Measurements from ENCODE around the gene SASH1.

Gene SASH1

DNA sequence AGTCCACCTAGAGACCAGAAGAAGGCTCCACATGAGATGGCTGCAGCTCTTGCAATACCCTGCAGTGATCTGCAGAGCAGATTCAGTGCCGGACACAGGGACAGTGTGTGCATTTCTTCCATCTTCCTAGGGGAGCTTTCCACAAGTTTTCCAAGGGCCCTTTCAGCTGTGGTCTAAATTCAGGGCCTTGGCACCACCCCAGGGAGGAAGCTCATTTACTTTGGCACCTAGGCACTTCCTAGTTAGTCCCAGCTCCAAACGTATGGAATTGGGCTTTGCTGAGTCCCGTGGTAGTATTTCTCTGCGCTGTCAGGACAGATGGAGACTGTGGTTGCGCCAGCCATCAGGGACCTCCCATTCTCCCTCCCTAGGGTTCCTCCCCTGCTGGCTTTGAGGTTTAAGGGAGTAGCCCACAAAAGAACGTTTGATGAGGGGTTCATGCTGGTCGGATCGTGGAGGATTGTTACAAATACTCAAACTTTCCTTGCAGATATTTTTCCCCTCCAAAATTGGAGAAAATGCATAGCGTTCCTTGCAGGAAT lies 221.9 kb downstream of the SASH1 start:
- DNase-seq (ENCODE audit: low read depth): no peak
- Histone ChIP-seq H3K4me1 (ENCODE audit: control insufficient read depth, insufficient read depth, low read length) (peaks cover 21% of the 10 kb centered on the region), H3K9ac (ENCODE audit: low read length) (no peak overlapping the region), H3K4me3 (ENCODE audit: low read length) (no peak overlapping the region), H3K36me3 (ENCODE audit: control insufficient read depth, insufficient read depth, low read length, severe bottlenecking) (no peaks in the 10 kb centered on the region), H3K9me3 (ENCODE audit: control insufficient read depth, low read length) (no peaks in the 10 kb centered on the region), H3K27me3 (replicated peaks; ENCODE audit: control insufficient read depth, insufficient read depth, low read length) (no peaks in the 10 kb centered on the region)

DNA sequence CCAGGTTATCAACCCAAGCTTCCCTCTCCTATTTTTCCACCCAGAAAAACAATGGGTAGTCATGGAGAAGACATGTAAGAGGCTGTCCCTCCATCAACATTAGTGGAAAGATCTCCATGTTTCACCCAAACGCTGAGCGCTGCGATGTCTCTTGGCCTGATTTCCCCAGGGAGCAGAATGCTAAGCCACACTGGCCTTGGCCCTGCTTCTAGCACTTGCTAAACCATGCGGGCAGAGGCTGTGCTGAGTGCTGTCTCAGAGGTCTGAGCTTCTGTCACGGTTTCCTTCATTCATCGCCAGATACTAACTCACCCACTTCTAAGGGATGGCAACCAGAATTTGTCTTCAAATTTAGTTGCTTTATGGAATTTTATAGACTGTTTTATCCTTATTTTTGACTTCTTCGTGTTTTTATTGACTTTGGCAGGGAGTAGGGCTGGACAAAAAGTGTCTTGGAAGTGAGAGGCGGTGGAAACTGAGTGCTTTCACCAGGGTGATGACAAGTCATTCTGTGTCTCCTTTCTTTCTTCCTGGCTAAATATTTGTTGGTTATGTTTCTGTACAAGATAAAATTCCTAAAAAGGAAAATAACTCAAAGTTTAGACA lies 222.8 kb downstream of the SASH1 start:
- Histone ChIP-seq H3K4me1 (ENCODE audit: control insufficient read depth, insufficient read depth, low read length) (peaks cover 18% of the 10 kb centered on the region), H3K36me3 (ENCODE audit: control insufficient read depth, insufficient read depth, low read length, severe bottlenecking) (no peaks in the 10 kb centered on the region), H3K9ac (ENCODE audit: low read length) (no peak overlapping the region), H3K27me3 (replicated peaks; ENCODE audit: control insufficient read depth, insufficient read depth, low read length) (no peaks in the 10 kb centered on the region), H3K9me3 (ENCODE audit: control insufficient read depth, low read length) (no peaks in the 10 kb centered on the region), H3K4me3 (ENCODE audit: low read length) (peak overlapping the region; percentile 38)
- no peak for DNase-seq (ENCODE audit: low read depth)

DNA sequence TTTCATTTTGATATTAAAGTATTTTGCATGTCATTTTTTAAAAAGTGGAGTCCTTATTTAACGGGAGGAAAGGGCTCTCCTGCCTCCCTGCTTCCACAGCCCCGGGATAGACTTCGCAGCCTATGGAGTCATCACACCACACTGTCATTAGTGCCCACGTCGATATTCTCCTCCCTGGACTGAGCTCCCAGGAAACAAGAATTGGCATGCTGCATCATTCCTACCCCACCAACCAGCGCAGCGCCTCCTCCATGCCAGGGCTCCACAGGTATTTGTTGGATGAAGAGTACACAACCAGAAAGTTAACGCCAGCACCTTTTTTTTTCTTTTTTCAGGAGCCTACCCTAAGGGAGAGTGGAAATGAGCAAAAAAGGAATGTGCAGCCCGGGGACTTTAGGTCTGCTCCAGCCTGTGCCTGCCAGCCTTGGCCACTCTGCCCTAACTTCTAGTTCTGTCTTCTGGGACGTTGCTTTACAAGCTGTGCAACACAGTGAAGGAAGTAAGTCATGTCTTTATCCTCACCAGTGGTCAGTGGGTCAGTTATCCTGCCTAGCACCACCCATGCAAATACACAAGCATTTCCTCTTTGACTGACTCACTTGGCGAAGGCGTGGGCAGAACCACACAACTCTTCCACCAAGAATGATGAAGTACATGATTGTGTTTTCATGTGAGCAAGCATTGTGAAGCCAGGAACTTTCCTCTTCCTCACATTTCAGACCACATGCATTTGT lies 223.5 kb downstream of the SASH1 start:
- Histone ChIP-seq H3K27me3 (replicated peaks; ENCODE audit: control insufficient read depth, insufficient read depth, low read length) (no peaks in the 10 kb centered on the region), H3K4me3 (ENCODE audit: low read length) (peak overlapping the region; percentile 38), H3K9ac (ENCODE audit: low read length) (no peak overlapping the region), H3K36me3 (ENCODE audit: control insufficient read depth, insufficient read depth, low read length, severe bottlenecking) (no peaks in the 10 kb centered on the region), H3K4me1 (ENCODE audit: control insufficient read depth, insufficient read depth, low read length) (peaks cover 18% of the 10 kb centered on the region), H3K9me3 (ENCODE audit: control insufficient read depth, low read length) (no peaks in the 10 kb centered on the region)
- peak; percentile 77 for DNase-seq (ENCODE audit: low read depth)

DNA sequence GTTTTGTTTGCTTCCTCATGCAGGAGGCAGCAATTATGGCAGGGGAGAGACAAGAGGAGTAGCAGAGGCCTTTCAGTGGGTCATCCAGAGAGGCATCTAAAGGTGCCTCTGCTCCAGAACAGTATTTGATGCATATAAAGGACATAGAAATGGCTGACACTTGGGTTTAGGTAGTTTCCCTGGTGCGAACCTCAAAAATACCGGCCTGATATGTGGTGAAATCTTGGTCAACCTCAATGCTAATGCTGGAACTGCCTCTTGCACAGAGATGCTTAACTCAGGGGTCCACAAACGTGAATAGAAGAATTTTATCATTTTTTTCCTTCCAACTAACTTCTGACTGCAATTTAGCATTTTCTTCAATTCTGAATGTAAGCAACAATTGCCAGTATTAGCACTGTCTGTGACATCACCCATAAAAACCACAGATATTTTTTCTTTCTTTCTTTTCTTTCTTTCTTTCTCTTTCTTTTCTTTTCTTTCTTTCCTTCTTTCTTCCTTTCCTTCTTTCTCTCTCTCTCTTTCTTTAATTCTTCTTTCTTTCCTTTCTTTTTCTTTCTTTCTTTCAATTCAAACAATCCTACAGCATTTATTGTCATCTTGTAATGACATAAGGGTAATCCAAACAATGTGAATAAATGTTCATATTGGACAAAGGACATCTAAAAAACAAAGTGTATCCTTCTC lies 224.2 kb downstream of the SASH1 start:
- DNase-seq (ENCODE audit: low read depth): no peak
- Histone ChIP-seq H3K9me3 (ENCODE audit: control insufficient read depth, low read length) (no peaks in the 10 kb centered on the region), H3K4me3 (ENCODE audit: low read length) (no peak overlapping the region), H3K9ac (ENCODE audit: low read length) (no peak overlapping the region), H3K27me3 (replicated peaks; ENCODE audit: control insufficient read depth, insufficient read depth, low read length) (no peaks in the 10 kb centered on the region), H3K4me1 (ENCODE audit: control insufficient read depth, insufficient read depth, low read length) (peaks cover 18% of the 10 kb centered on the region), H3K36me3 (ENCODE audit: control insufficient read depth, insufficient read depth, low read length, severe bottlenecking) (no peaks in the 10 kb centered on the region)

DNA sequence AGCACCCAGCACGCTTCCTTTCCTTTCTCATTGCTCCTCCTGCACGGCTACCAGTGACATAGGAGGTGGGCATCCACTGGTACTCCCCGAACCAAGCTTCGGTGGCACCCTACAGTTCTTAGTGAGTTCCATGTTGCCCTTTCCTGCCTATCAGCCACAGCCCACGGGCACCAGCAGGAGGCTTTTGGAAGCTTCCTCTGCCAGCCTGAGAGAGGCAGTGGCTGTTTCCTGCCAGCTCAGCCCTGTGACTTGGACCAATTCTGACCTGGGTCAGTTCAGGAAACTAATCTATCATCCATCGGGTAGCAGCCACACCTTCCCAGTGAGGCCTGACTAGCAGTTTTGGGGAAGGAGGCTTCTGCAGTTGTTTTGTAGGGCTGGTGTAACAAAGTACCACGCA lies 227.8 kb downstream of the SASH1 start:
- H3K4me3 ChIP-seq (ENCODE audit: low read length): no peak overlapping the region
- no peak overlapping the region for H3K9ac ChIP-seq (ENCODE audit: low read length)
- H3K27me3 ChIP-seq (replicated peaks; ENCODE audit: control insufficient read depth, insufficient read depth, low read length): no peaks in the 10 kb centered on the region
- DNase-seq (ENCODE audit: low read depth): no peak
- H3K36me3 ChIP-seq (ENCODE audit: control insufficient read depth, insufficient read depth, low read length, severe bottlenecking): no peaks in the 10 kb centered on the region
- H3K4me1 ChIP-seq (ENCODE audit: control insufficient read depth, insufficient read depth, low read length): peaks cover 14% of the 10 kb centered on the region
- no peaks in the 10 kb centered on the region for H3K9me3 ChIP-seq (ENCODE audit: control insufficient read depth, low read length)

DNA sequence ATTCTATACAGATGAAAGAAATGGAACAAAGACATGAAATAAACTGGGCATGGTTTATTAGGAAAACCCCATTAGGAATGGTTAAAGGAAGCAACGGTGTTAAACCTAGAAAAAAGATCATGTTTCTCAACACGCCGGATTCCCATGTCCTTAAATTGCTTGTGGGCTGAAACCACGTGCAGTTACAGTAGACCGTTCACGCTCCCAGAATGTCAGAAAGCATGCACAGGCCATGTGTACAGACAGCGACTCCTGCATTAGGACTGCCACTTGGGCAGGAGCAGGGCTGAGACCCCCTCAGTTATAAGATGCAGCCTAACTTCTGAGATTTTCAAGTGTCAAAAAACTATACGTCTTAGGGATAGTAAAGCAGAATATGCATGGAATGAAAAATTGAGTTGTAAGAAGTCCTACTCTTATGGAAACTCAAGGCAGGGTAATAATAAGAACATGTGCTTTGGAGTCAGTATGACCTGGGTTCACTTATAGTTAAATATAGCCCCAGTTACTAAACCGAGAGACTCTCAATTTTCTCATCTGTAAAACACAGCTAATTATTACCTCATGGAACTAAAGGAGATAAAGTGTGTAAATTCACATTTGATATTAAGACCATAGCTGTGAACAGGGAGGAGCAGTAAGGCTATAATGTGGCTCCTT lies 230.2 kb downstream of the SASH1 start:
- no peaks in the 10 kb centered on the region for H3K4me1 ChIP-seq (ENCODE audit: control insufficient read depth, insufficient read depth, low read length)
- H3K9ac ChIP-seq (ENCODE audit: low read length): no peak overlapping the region
- H3K9me3 ChIP-seq (ENCODE audit: control insufficient read depth, low read length): no peaks in the 10 kb centered on the region
- H3K4me3 ChIP-seq (ENCODE audit: low read length): no peak overlapping the region
- no peaks in the 10 kb centered on the region for H3K36me3 ChIP-seq (ENCODE audit: control insufficient read depth, insufficient read depth, low read length, severe bottlenecking)
- no peaks in the 10 kb centered on the region for H3K27me3 ChIP-seq (replicated peaks; ENCODE audit: control insufficient read depth, insufficient read depth, low read length)
- DNase-seq (ENCODE audit: low read depth): no peak

DNA sequence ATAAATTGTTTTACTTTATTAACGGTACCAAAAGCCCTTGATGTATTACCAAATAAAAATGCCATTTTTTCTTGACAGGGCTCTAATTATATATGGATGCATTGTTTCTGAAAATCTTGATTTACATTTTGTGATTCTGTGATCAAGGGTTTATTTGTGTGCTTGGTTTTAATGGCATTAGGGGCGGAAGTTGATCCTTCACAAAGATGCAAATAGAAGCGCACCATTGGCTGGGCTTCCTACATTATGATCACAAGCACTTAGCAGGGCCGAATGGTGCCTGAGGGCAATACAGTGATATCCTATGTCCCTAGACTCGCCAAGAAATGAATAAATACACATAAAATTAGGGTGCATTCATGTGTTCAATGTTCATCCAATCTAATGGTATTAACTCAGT lies 231.3 kb downstream of the SASH1 start:
- Histone ChIP-seq H3K9ac (ENCODE audit: low read length) (no peak overlapping the region), H3K4me1 (ENCODE audit: control insufficient read depth, insufficient read depth, low read length) (no peaks in the 10 kb centered on the region), H3K9me3 (ENCODE audit: control insufficient read depth, low read length) (no peaks in the 10 kb centered on the region), H3K27me3 (replicated peaks; ENCODE audit: control insufficient read depth, insufficient read depth, low read length) (no peaks in the 10 kb centered on the region), H3K36me3 (ENCODE audit: control insufficient read depth, insufficient read depth, low read length, severe bottlenecking) (no peaks in the 10 kb centered on the region), H3K4me3 (ENCODE audit: low read length) (no peak overlapping the region)
- no peak for DNase-seq (ENCODE audit: low read depth)

DNA sequence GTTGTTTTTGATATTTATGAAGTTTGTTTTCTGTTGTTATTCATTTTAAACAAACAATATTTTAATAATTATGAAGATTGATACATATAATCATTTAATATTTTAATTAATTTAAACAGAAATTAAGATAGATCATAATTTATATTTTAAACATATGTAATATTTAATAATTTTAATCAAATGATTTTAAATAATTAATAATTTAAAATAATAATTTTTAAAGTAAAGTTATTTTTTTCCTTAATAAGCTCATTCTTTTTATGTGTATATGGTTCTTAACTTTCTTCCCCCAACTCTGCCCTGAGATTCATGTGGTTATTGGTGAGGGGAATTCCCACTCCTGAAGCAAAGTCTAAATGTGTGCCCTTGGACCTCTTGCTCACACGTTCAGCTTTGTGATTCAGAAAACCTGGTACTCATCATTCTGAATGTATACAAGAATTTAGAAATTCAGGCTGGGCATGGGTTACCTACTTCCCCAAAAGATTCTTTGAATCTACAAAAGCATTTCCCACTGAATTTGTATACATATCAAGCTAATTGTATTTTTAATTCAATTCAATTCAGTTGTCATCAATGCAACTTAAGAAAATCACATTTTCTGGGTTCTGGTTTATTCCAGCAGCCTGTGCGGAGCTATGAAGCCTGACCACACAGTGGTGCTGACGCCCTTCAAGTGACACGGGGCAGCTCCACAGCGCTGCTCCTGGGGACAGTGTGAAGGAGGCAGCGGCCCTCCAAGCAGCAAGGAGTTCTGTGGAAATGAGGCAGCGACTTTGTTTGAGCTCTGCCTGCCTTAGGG lies 235.2 kb downstream of the SASH1 start:
- peak; percentile 92 for DNase-seq (ENCODE audit: low read depth)
- Histone ChIP-seq H3K4me1 (ENCODE audit: control insufficient read depth, insufficient read depth, low read length) (no peaks in the 10 kb centered on the region), H3K36me3 (ENCODE audit: control insufficient read depth, insufficient read depth, low read length, severe bottlenecking) (no peaks in the 10 kb centered on the region), H3K27me3 (replicated peaks; ENCODE audit: control insufficient read depth, insufficient read depth, low read length) (no peaks in the 10 kb centered on the region), H3K4me3 (ENCODE audit: low read length) (no peak overlapping the region), H3K9ac (ENCODE audit: low read length) (no peak overlapping the region), H3K9me3 (ENCODE audit: control insufficient read depth, low read length) (peaks cover under 1% of the 10 kb centered on the region)

DNA sequence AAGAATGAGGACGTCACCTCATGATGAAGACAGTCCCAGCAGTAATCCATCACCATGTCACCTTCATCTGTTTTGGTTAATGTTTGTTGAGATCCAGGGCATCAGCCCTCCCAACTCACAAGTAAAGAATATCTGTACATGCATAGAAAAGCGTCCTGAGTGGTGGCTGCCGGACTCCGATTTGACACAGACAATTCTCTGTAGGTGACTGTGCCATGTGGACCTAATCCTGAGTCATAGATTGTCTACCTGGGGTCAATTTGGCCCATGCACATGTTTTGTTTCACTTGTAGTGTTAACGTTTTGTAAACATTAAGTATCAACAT lies 235.8 kb downstream of the SASH1 start:
- no peaks in the 10 kb centered on the region for H3K36me3 ChIP-seq (ENCODE audit: control insufficient read depth, insufficient read depth, low read length, severe bottlenecking)
- no peaks in the 10 kb centered on the region for H3K27me3 ChIP-seq (replicated peaks; ENCODE audit: control insufficient read depth, insufficient read depth, low read length)
- peaks cover 5% of the 10 kb centered on the region for H3K9me3 ChIP-seq (ENCODE audit: control insufficient read depth, low read length)
- H3K4me3 ChIP-seq (ENCODE audit: low read length): no peak overlapping the region
- H3K4me1 ChIP-seq (ENCODE audit: control insufficient read depth, insufficient read depth, low read length): no peaks in the 10 kb centered on the region
- no peak overlapping the region for H3K9ac ChIP-seq (ENCODE audit: low read length)
- no peak for DNase-seq (ENCODE audit: low read depth)

DNA sequence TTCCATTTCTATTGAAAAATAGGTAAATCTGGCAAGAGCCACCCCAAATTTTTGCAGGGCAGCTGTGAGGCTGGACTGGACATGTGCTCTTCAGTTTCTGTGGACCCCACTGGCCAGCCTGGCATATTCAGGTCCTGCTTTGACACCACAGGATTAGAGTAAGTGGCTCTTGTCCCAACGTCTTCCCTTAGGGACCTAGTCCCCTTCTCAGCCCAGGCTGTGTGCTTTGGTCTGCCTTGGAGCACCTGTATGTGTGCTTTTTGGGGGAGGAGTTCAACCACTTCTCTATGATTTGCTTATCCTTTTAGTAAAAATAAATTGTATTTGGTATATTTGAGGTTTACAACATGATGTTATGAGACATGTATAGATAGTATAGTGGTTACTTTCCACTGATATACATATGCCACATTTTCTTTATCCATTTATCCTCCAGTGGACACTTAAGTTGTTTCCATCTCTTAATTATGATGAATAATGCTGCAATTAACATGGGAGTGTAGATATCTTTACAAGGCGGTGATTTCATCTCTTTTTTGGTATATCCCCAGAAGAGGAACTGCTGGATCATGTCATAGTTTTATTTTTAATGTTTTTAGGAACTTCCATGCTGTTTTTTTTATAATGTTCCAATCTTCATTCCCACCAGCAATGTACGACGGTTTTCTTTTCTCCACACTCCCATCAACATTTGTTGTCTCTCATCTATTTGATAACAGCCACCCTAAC lies 236.4 kb downstream of the SASH1 start:
- H3K4me3 ChIP-seq (ENCODE audit: low read length): no peak overlapping the region

More for the DNA sequence above, 236.4 kb downstream of the SASH1 start:
- DNase-seq (ENCODE audit: low read depth): no peak
- H3K27me3 ChIP-seq (replicated peaks; ENCODE audit: control insufficient read depth, insufficient read depth, low read length): no peaks in the 10 kb centered on the region
- H3K4me1 ChIP-seq (ENCODE audit: control insufficient read depth, insufficient read depth, low read length): no peaks in the 10 kb centered on the region
- no peaks in the 10 kb centered on the region for H3K36me3 ChIP-seq (ENCODE audit: control insufficient read depth, insufficient read depth, low read length, severe bottlenecking)
- no peak overlapping the region for H3K9ac ChIP-seq (ENCODE audit: low read length)
- H3K9me3 ChIP-seq (ENCODE audit: control insufficient read depth, low read length): peaks cover 7% of the 10 kb centered on the region
